Dendritic cell treated with granulocyte-macrophage colony-stimulating factor and Interleukin-4, amounts not matched to agents 40 ng/mL and 50 ng/mL, for 4 days (primary cell): ENCODE results near the gene SPATA31C1.
A peak's percentile ranks its signal among the peaks of the same experiment; 100 is the strongest.

Experiments
- H3K27ac Mint-ChIP-seq: one replicate; pipeline ENCODE4 v1.8.0; 2022; ENCODE audit warnings: mild to moderate bottlenecking, mixed read lengths
- H3K27me3 Mint-ChIP-seq: one replicate; pipeline ENCODE4 v1.8.0; 2022; ENCODE audit warnings: mild to moderate bottlenecking, mixed read lengths
- H3K36me3 Mint-ChIP-seq: one replicate; pipeline ENCODE4 v1.8.0; 2022; ENCODE audit warnings: low read depth, mixed read lengths
- H3K4me1 Mint-ChIP-seq: one replicate; pipeline ENCODE4 v1.8.0; 2022; ENCODE audit warnings: low read depth, mixed read lengths
- H3K4me3 Mint-ChIP-seq: one replicate; pipeline ENCODE4 v1.8.0; 2022; ENCODE audit warnings: mild to moderate bottlenecking, moderate library complexity, mixed read lengths
- H3K9me3 Mint-ChIP-seq: one replicate; pipeline ENCODE4 v1.8.0; 2022; ENCODE audit warnings: mixed read lengths
- intact Hi-C: fragments of 100-400 bp; cut with micrococcal nuclease; formaldehyde crosslinking; loops from one replicate; pipeline ENCODE4 v1.15.0; 2022

The SPATA31C1 gene

GRCh38 chr9:87970602-87971001 is 52.8 kb downstream of the SPATA31C1 start:
- Mint-ChIP-seq H3K27ac (no peak overlapping the region), H3K36me3 (peaks cover 20% of the 10 kb centered on the region), H3K4me1 (peaks cover 19% of the 10 kb centered on the region), H3K27me3 (peaks cover 14% of the 10 kb centered on the region), H3K9me3 (no peaks in the 10 kb centered on the region), H3K4me3 (no peak overlapping the region)
- intact Hi-C loops: loop anchor here (10.0 kb wide), 1 partner anchor 414 kb away; the partner anchor contains the start of gene SPIN1

GRCh38 chr9:87973122-87973521 is 55.4 kb downstream of the SPATA31C1 start:
- intact Hi-C loops: loop anchor here (10.0 kb wide), 1 partner anchor 412 kb away; the partner anchor contains the start of gene SPIN1
- H3K4me3 Mint-ChIP-seq: no peak overlapping the region

More at GRCh38 chr9:87973122-87973521, 55.4 kb downstream of the SPATA31C1 start:
- Mint-ChIP-seq H3K27ac (peak overlapping the region; percentile 94), H3K4me1 (peaks cover 19% of the 10 kb centered on the region), H3K9me3 (no peaks in the 10 kb centered on the region), H3K36me3 (peaks cover 16% of the 10 kb centered on the region), H3K27me3 (peaks cover 15% of the 10 kb centered on the region)
